Esophagus squamous epithelium (tissue), 5 donors: ENCODE measurements around the gene BANF1. TPM values are rescaled to one million over a fixed set of nuclear protein-coding genes. Genes with fewer than 3 reads are reported as not detected.
"Not testable (repeated sequence)": the region's sequence is repeated elsewhere in the genome, so short reads cannot be mapped to it uniquely, and the experiment has no call there.

Experiments
- DNase-seq: peaks from one replicate; lab custom pipeline; 2025; lab: John Stamatoyannopoulos, UW
- H3K27ac ChIP-seq, 4 donors: fragments of 200-600 bp; sonication (generic); one replicate each; pipeline ENCODE4 v1.5.1; 2016 to 2019; ENCODE audit warnings: mild to moderate bottlenecking in 1 of 4
- H3K27me3 ChIP-seq, 4 donors: fragments of 200-600 bp; sonication (generic); 1 replicate in 3 of 4; 2 replicates in 1 of 4; pipeline versions ENCODE4 v1.5.1 to v1.6.0; 2017 to 2021; ENCODE audit warnings: antibody characterized with exemption in 1 of 4
- H3K36me3 ChIP-seq, 3 donors: fragments of 200-600 bp; sonication (generic); one replicate each; pipeline ENCODE4 v1.5.1; 2016 to 2019
- H3K4me1 ChIP-seq, 3 donors: fragments of 200-600 bp; sonication (generic); one replicate each; pipeline ENCODE4 v1.5.1; 2017 to 2019
- H3K4me3 ChIP-seq, 4 donors: fragments of 200-600 bp; sonication (generic); 1 replicate in 3 of 4; 2 replicates in 1 of 4; pipeline ENCODE4 v1.5.1; 2016 to 2019; ENCODE audit warnings: mild to moderate bottlenecking in 2 of 4, moderate library complexity in 1 of 4
- H3K9me3 ChIP-seq, 3 donors: fragments of 200-600 bp; sonication (generic); one replicate each; pipeline ENCODE4 v1.5.1; 2016 to 2019
- POLR2A ChIP-seq, 4 donors: fragments of 450-650 bp; IDR thresholded peaks; one replicate each; pipeline ENCODE4 v1.6.1; 2017; ENCODE audit warnings: antibody characterized with exemption in 4 of 4, mild to moderate bottlenecking in 4 of 4, moderate library complexity in 3 of 4
- WGBS, 2 donors: methylation state at CpG; one replicate each; pipeline ENCODE4 v1.1.5; 2018; 5-methylcytosine and 5-hydroxymethylcytosine counted together
- intact Hi-C: fragments of 100-400 bp; cut with DNase I; formaldehyde crosslinking; loops from one replicate; pipeline ENCODE4 v1.15.0; 2022
- total RNA-seq, 4 donors: library from RNA; depleted of rRNA; stranded (reverse); fragments of >200 nt; gene quantifications; one replicate each; pipeline ENCODE4 v1.1.0, GENCODE V29; 2016
- TF ChIP-seq, protein P1 (sequence below), 6 experiments: fragments of 450-650 bp in 4 of 6; fragments of 200-600 bp in 2 of 6; sonication (generic) in 2 of 6; IDR thresholded peaks; one replicate each; pipeline ENCODE4 v1.5.1; 2016 to 2019; ENCODE audit warnings: antibody characterized with exemption in 6 of 6, mild to moderate bottlenecking in 4 of 6, moderate library complexity in 4 of 6
- donor health status: DM: yes; HTN: yes; CAD: no.

Gene BANF1
- total RNA-seq, 4 donors from 2014 or later = 29.1 to 52.3 (median 41.9) TPM

DNA sequence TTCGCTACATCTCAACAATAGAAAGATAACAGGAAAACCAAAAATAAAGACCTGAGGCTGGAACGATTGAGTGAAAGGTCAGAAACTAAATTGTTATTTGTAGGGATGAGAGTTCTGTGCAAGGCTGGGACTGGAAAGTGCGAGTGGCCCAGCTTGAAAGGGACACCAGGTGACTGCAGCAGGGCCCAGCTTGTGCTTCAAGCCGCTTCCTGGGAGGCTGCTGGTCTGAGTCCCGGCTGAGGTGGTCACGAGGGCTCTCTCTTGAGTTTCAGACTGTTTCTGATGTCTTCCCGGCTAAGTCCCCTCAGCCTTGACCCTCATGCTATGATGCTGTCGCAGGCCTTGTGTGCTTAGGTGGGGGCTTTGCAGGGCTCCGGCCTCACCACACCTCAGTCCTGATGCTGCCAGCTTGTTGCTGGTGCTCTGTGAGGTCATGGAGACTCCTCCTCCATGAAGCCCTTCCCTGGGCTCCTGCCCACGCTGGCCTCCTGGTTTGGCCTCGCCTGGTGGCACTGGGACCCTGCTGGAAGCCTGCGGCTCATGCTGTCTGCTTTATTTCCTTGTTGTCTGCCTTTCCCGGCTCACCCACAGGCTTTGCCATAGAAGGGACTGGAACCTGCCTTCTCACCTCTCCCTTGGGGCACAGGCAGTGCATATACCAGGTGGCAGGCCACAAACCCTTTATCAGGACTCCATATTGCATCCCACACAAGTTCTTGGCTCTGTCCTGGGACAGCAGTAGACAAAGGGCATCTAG lies 4.0 kb downstream of the BANF1 start:
- Histone ChIP-seq H3K9me3 (no peaks in the 10 kb centered on the region), H3K27ac (no peak overlapping the region), H3K4me3 (no peak overlapping the region), H3K36me3 (peaks cover 0 to 35% (median 8%) of the 10 kb centered on the region in 3 donors), H3K27me3 (peaks cover 0 to under 1% (median 0%) of the 10 kb centered on the region in 4 donors), H3K4me1 (peaks cover 9 to 42% (median 15%) of the 10 kb centered on the region in 3 donors)
- 79% methylated on average over 8 to 13 of the region's 13 CpGs for WGBS, 2 donors
- no peak for DNase-seq
- TF ChIP-seq POLR2A (IDR thresholded peaks at IDR 0.05) = no peak
- TF ChIP-seq, protein P1, sequence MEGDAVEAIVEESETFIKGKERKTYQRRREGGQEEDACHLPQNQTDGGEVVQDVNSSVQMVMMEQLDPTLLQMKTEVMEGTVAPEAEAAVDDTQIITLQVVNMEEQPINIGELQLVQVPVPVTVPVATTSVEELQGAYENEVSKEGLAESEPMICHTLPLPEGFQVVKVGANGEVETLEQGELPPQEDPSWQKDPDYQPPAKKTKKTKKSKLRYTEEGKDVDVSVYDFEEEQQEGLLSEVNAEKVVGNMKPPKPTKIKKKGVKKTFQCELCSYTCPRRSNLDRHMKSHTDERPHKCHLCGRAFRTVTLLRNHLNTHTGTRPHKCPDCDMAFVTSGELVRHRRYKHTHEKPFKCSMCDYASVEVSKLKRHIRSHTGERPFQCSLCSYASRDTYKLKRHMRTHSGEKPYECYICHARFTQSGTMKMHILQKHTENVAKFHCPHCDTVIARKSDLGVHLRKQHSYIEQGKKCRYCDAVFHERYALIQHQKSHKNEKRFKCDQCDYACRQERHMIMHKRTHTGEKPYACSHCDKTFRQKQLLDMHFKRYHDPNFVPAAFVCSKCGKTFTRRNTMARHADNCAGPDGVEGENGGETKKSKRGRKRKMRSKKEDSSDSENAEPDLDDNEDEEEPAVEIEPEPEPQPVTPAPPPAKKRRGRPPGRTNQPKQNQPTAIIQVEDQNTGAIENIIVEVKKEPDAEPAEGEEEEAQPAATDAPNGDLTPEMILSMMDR (IDR thresholded peaks at IDR 0.05) = no peak
- intact Hi-C loops = no loop called here

GRCh38 chr11:66006891-66007176 lies 4.5 kb downstream of the BANF1 start:
- WGBS, 2 donors = 50% methylated on average over 4 of the region's 4 CpGs; no CpG with 5 or more reads in 1 of the 2 donors
- no peaks in the 10 kb centered on the region for H3K9me3 ChIP-seq
- peaks cover 12 to 45% (median 20%) of the 10 kb centered on the region in 3 donors for H3K4me1 ChIP-seq
- no peak for TF ChIP-seq POLR2A (IDR thresholded peaks at IDR 0.05)
- TF ChIP-seq, protein P1 (IDR thresholded peaks at IDR 0.05) = no peak
- H3K27me3 ChIP-seq = peaks cover 0 to 6% (median 2%) of the 10 kb centered on the region in 4 donors
- H3K36me3 ChIP-seq = peaks cover 0 to 35% (median 8%) of the 10 kb centered on the region in 3 donors
- intact Hi-C loops = no loop called here
- no peak overlapping the region for H3K4me3 ChIP-seq
- peak overlapping the region in 2 of 4 donors; percentile 9 to 21 for H3K27ac ChIP-seq
- DNase-seq = no peak

DNA sequence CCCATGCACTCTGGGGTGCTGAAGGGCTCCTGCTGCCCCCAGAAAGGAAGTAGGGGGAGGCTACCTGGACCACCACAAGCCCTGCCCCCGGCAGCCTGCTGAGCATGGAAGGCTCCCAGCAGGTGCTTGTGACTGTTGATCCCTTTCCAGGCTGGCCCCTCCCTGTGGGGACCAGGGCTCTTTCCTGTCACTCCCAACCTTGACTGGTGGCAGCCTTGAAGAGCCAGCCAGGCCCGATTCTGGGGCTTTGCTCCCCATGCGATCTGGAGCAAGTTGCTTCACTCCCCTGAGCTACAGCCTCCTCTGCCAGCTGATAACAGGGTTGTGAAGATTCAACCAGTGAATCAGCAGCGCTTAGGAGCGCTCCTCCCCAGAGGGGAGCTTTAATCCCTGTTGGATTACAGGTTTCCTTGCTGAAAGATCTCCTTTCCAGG lies 4.9 kb downstream of the BANF1 start:
- Histone ChIP-seq H3K27me3 (peaks cover 0 to 10% (median 2%) of the 10 kb centered on the region in 4 donors), H3K4me1 (peaks cover 16 to 49% (median 24%) of the 10 kb centered on the region in 3 donors), H3K36me3 (peaks cover 0 to 35% (median 8%) of the 10 kb centered on the region in 3 donors), H3K27ac (peak overlapping the region in 2 of 4 donors; percentile 9 to 21), H3K9me3 (no peaks in the 10 kb centered on the region), H3K4me3 (no peak overlapping the region)
- intact Hi-C loops = no loop called here
- WGBS, 2 donors = 23 to 42% methylated on average over 3 of the region's 5 CpGs
- DNase-seq = no peak
- TF ChIP-seq, protein P1 (IDR thresholded peaks at IDR 0.05) = no peak
- TF ChIP-seq POLR2A (IDR thresholded peaks at IDR 0.05) = no peak

- no peak for DNase-seq
- 67 to 74% methylated on average over 2 of the region's 2 CpGs for WGBS, 2 donors
- no peak for TF ChIP-seq POLR2A (IDR thresholded peaks at IDR 0.05)
- TF ChIP-seq, protein P1 (IDR thresholded peaks at IDR 0.05) = no peak
- H3K27me3 ChIP-seq = peaks cover 0 to 18% (median 2%) of the 10 kb centered on the region in 4 donors
- no peaks in the 10 kb centered on the region for H3K9me3 ChIP-seq
- no peak overlapping the region for H3K4me3 ChIP-seq
- H3K36me3 ChIP-seq = peaks cover 0 to 35% (median 8%) of the 10 kb centered on the region in 3 donors
- H3K27ac ChIP-seq = peak overlapping the region in 2 of 4 donors; percentile 45 to 64
- H3K4me1 ChIP-seq = peaks cover 18 to 53% (median 26%) of the 10 kb centered on the region in 3 donors
- intact Hi-C loops = no loop called here
Observed at GRCh38 chr11:66008095-66008467, 5.8 kb downstream of the BANF1 start.

- Histone ChIP-seq H3K9me3 (no peaks in the 10 kb centered on the region), H3K4me1 (peaks cover 15 to 53% (median 24%) of the 10 kb centered on the region in 3 donors), H3K27me3 (peaks cover 0 to 23% (median 2%) of the 10 kb centered on the region in 4 donors), H3K36me3 (peaks cover 0 to 33% (median 7%) of the 10 kb centered on the region in 3 donors), H3K27ac (peak overlapping the region in 3 of 4 donors; percentile 45 to 64 (median 46)), H3K4me3 (no peak overlapping the region)
- WGBS, 2 donors = 52% methylated on average over 4 of the region's 10 CpGs; no CpG with 5 or more reads in 1 of the 2 donors
- TF ChIP-seq POLR2A (IDR thresholded peaks at IDR 0.05) = no peak
- TF ChIP-seq, protein P1 (IDR thresholded peaks at IDR 0.05) = no peak
- DNase-seq = no peak
- intact Hi-C loops = no loop called here
Observed at GRCh38 chr11:66008468-66009101, 6.3 kb downstream of the BANF1 start.

DNA sequence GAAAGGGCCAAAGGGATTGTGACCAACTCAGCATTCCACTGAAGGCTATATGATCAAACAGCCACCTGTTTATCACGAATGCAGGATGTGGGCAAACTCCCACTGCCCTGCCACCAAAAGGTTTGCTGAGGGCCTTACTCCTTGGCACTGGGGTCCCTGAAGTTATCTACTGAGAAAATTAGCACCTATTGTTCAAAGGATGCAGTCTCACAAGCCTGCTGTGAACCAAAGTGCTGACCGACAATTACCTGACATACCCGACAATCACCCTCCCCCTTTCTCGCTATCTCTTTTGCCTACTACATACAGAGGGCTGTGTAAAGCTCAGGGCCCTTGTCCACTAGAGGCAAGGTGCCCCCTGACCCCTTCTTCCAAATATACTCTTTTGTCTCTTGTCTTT lies 7.7 kb downstream of the BANF1 start:
- H3K27me3 ChIP-seq = peaks cover 0 to 30% (median 2%) of the 10 kb centered on the region in 4 donors
- DNase-seq, H3K4me3 ChIP-seq, intact Hi-C loops, H3K9me3 ChIP-seq, H3K27ac ChIP-seq: not testable (repeated sequence)
- H3K36me3 ChIP-seq = peaks cover 0 to 19% (median 0%) of the 10 kb centered on the region in 3 donors
- peaks cover 14 to 50% (median 24%) of the 10 kb centered on the region in 3 donors for H3K4me1 ChIP-seq
- WGBS, 2 donors = 75 to 84% methylated on average over 4 of the region's 4 CpGs
